ENCODE data around the gene RPL28. TPM values are rescaled to one million over a fixed set of nuclear protein-coding genes. Genes with fewer than 3 reads are reported as not detected.

RPL28 gene
- total and polyA plus RNA-seq, 2 of the 4 experiments (the other 2 are of a cell fraction), result 386 to 1,693 TPM

DNA sequence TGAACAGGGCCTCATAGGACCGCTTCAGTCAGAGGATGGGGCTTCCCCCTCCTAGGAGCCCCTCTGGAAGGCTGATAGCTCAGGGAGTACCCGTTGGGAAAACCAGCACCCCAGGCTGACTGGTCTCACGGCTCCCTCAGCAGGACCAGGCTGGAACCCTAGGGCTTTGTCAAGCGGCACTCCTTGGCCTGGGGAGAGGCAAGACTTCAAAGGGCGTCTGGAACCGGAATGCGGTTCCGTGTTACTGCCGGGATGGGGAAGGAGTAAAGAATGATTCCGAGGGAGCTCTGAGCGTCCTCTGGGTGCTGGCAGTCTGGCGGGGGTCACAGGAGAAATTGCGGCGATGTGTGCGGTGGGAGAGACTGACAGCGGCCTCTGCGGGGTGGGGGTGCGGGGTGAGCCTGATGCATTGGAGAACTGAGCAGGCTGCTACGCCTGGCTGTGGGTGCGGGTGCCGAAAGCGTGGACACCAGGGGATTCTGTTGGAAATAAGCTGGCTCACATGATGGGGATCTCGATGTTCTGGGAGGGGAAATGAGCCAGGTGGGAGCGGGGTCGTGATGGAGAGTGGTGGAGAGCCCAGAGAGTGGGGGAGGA lies 33.1 kb upstream of the RPL28 start:
- Histone ChIP-seq H3K36me3 (ENCODE audit: control insufficient read depth, insufficient read depth, low read length) (no peaks in the 10 kb centered on the region), H2BK15ac (ENCODE audit: low read depth, low read length) (no peak overlapping the region), H3K4me1 (ENCODE audit: control insufficient read depth, insufficient read depth, low read length) (peaks cover 5% of the 10 kb centered on the region; the same call in 1 of the 2 replicates), H3K4ac (ENCODE audit: low read depth, low read length) (no peak overlapping the region), H2BK20ac (ENCODE audit: low read depth, low read length) (no peak overlapping the region), H2BK120ac (ENCODE audit: low read depth, low read length) (no peak overlapping the region), H4K91ac (ENCODE audit: insufficient read depth, low read depth, low read length) (no peak overlapping the region), H3K23ac (ENCODE audit: low read depth, low read length) (no peak overlapping the region), H3K79me1 (ENCODE audit: low read depth in 1 of 2, low read length in 2 of 2) (no peaks in the 10 kb centered on the region), H2AK9ac (replicated peaks; ENCODE audit: low read depth, low read length, poor library complexity) (no peak overlapping the region), H3K27ac (ENCODE audit: insufficient read depth, low read length) (no peak overlapping the region), H3K14ac (replicated peaks; ENCODE audit: low read depth, low read length) (no peak overlapping the region), H4K20me1 (ENCODE audit: insufficient read depth, low read length) (peaks cover 7% of the 10 kb centered on the region; the same call in 1 of the 2 replicates), H3K56ac (ENCODE audit: extremely low read depth, insufficient read depth, low read length) (no peak overlapping the region), H4K5ac (ENCODE audit: low read depth, low read length) (no peak overlapping the region), H3K9me3 (ENCODE audit: control insufficient read depth, insufficient read depth, low read length) (no peaks in the 10 kb centered on the region), H2AK5ac (ENCODE audit: low read depth, low read length) (no peak overlapping the region), H3K18ac (ENCODE audit: low read depth, low read length) (no peak overlapping the region), H2AFZ (replicated peaks; ENCODE audit: low read length, poor library complexity) (no peak overlapping the region), H3K27me3 (ENCODE audit: control insufficient read depth, insufficient read depth, low read length) (peaks cover 43% of the 10 kb centered on the region), H3K4me2 (ENCODE audit: low read depth, low read length) (no peak overlapping the region), H3K9me1 (ENCODE audit: insufficient read depth, low read length) (no peaks in the 10 kb centered on the region), H3K4me3 (ENCODE audit: insufficient read depth, low read depth, low read length) (no peak overlapping the region), H2BK5ac (ENCODE audit: low read depth, low read length, poor library complexity, severe bottlenecking) (no peak overlapping the region), H4K8ac (ENCODE audit: low read depth in 2 of 2, low read length in 2 of 2) (no peak overlapping the region), H3K9ac (ENCODE audit: low read depth, low read length) (no peak overlapping the region)
- TF ChIP-seq CHD1 (IDR thresholded peaks at IDR 0.05; ENCODE audit: low read depth, low read length) (no peak), RFX5 (IDR thresholded peaks at IDR 0.05; ENCODE audit: low read depth, low read length) (no peak), MAFK (IDR thresholded peaks at IDR 0.05; ENCODE audit: low read depth, low read length) (no peak), CEBPB (IDR thresholded peaks at IDR 0.05; ENCODE audit: low read depth, low read length) (no peak), NFE2L2 (IDR thresholded peaks at IDR 0.05; ENCODE audit: low read depth, low read length) (no peak), FOS (IDR thresholded peaks at IDR 0.05; ENCODE audit: low read depth, low read length) (no peak), BHLHE40 (IDR thresholded peaks at IDR 0.05; ENCODE audit: low read depth, low read length) (no peak), POLR2A (IDR thresholded peaks at IDR 0.05; ENCODE audit: low read depth, low read length) (no peak), MXI1 (IDR thresholded peaks at IDR 0.05; ENCODE audit: borderline replicate concordance, low read depth, low read length) (no peak), MAZ (IDR thresholded peaks at IDR 0.05; ENCODE audit: borderline replicate concordance, low read depth, low read length) (no peak), RCOR1 (IDR thresholded peaks at IDR 0.05; ENCODE audit: insufficient replicate concordance, low read length) (no peak), RAD21 (IDR thresholded peaks at IDR 0.05; ENCODE audit: low read length) (no peak), SMC3 (IDR thresholded peaks at IDR 0.05; ENCODE audit: low read depth, low read length) (no peak)
- TF ChIP-seq, protein P1, sequence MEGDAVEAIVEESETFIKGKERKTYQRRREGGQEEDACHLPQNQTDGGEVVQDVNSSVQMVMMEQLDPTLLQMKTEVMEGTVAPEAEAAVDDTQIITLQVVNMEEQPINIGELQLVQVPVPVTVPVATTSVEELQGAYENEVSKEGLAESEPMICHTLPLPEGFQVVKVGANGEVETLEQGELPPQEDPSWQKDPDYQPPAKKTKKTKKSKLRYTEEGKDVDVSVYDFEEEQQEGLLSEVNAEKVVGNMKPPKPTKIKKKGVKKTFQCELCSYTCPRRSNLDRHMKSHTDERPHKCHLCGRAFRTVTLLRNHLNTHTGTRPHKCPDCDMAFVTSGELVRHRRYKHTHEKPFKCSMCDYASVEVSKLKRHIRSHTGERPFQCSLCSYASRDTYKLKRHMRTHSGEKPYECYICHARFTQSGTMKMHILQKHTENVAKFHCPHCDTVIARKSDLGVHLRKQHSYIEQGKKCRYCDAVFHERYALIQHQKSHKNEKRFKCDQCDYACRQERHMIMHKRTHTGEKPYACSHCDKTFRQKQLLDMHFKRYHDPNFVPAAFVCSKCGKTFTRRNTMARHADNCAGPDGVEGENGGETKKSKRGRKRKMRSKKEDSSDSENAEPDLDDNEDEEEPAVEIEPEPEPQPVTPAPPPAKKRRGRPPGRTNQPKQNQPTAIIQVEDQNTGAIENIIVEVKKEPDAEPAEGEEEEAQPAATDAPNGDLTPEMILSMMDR (conservative IDR thresholded peaks at IDR 0.05; ENCODE audit: low read depth, low read length), result no peak
- TF ChIP-seq, protein P2, sequence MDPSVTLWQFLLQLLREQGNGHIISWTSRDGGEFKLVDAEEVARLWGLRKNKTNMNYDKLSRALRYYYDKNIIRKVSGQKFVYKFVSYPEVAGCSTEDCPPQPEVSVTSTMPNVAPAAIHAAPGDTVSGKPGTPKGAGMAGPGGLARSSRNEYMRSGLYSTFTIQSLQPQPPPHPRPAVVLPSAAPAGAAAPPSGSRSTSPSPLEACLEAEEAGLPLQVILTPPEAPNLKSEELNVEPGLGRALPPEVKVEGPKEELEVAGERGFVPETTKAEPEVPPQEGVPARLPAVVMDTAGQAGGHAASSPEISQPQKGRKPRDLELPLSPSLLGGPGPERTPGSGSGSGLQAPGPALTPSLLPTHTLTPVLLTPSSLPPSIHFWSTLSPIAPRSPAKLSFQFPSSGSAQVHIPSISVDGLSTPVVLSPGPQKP (IDR thresholded peaks at IDR 0.05; ENCODE audit: borderline replicate concordance, low read depth, low read length), result no peak
- TF ChIP-seq, protein P3, sequence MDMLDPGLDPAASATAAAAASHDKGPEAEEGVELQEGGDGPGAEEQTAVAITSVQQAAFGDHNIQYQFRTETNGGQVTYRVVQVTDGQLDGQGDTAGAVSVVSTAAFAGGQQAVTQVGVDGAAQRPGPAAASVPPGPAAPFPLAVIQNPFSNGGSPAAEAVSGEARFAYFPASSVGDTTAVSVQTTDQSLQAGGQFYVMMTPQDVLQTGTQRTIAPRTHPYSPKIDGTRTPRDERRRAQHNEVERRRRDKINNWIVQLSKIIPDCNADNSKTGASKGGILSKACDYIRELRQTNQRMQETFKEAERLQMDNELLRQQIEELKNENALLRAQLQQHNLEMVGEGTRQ (IDR thresholded peaks at IDR 0.05; ENCODE audit: low read depth, low read length), result no peak
- BruUV-seq (replicated peaks), result no TSS peak
- POLR2A ChIA-PET (ENCODE audit: unreplicated experiment), result no interaction called here
- dilution Hi-C loops (cut with HindIII; ENCODE audit: low sequenced_read_pairs, unreplicated experiment) (no loop called here), in situ Hi-C loops (cut with MboI; ENCODE audit: low sequenced_read_pairs) (no loop called here), intact Hi-C loops (cut with micrococcal nuclease) (no loop called here)
- 70% methylated on average over 19 of the region's 25 CpGs; no CpG with 5 or more reads in 1 of the 2 experiments for WGBS, 2 experiments (ENCODE audit: extremely low coverage in 2 of 2, insufficient read length in 1 of 2)
- ATAC-seq (ENCODE audit: low read depth), result no peak
- DNase-seq, result no peak
- CTCF ChIA-PET, result no interaction called here

Measured in IMR-90 (cell line).